HTR-8/SVneo (cell line): ENCODE measurements around the gene SORCS1.

Source experiments
- DNase-seq: peaks from one replicate; pipeline ENCODE4 v3.0.0; 2011; ENCODE audit warnings: low spot score, mixed read lengths; ENCODE audit not compliant: insufficient read length
- FAIRE-seq: peaks from 2 replicates; lab custom pipeline; 2011; peaks lifted over from hg19 to GRCh38; lab: Jason Lieb, UNC

Gene SORCS1

GRCh38 chr10:106571192-106571946, 593.1 kb downstream of the SORCS1 start:
- DNase-seq (no peak), FAIRE-seq (no peak)

DNA sequence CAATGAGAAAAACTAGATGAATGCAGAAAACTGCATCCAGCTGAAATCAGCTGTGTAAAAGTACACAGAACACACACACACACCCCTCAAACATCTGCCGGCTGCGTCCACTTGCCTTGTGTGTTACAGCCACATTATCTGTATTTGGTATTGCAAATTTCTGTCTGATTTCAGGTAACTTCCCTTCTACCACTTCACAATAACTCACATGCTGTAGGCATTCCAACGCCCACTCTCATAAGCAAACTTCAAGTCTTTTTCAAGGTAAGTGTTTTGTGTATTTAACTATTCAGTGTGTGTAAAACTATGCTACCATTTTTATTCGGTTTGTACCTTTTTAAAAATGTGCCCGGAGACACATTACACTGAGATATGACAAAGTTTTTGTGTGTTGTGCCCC, 594.2 kb downstream of the SORCS1 start:
- DNase-seq (no peak), FAIRE-seq (no peak)

DNA sequence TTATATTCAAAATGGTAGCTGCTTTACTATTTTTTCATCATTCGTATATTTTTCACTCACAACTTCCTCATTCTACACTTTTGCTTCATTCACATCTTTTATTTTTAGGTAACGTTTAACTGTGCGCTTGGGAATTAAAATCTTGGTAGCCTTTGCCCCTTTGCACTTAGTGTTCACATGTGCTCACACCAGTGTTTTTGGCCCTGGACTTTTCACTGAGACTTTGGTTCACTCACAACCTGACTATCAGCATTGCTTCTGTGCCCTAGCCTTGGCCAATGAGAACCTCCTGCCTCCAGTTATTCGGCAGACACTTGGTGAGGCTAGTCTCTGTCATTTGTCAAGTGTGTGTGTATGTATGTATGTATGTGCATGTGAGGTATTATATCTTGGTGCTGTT, 596.9 kb downstream of the SORCS1 start:
- FAIRE-seq (no peak), DNase-seq (no peak)

DNA sequence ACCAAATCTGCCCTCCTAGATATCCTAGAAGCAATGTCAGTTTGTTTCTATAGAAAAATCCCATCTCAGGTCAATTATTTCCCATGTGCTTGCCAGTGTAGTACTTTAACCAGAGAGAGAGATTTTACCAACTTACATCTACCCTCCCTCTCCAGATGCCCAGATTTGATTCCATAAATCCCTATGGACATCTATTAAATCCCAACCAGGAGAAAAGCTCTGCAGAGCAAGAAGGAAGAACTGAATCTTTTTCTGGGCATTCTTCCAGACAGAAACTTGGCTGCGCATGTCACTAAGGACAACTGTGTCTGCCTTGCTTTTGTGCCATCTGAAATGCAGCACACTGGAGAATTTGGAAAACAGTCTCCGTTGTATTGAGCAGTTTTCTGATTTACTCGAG, 597.6 kb downstream of the SORCS1 start:
- DNase-seq (no peak), FAIRE-seq (no peak)

DNA sequence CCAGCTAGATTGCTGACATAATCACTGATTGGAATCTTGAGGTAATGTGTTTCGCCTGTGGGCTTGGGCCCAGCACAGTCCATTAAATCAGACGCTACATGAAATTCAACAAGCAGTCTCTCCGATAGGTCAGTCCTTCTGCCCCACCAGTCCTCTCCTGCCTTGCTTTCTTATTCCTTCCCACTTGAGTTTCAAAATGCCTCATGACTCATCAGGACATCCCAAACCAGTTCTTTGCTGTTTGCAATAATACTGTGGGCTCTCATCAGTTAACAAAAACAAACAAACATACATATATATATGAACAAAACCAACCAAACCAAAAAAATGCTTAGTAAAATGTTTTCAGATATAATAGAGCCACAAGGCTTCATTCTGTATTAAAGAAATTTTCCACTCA, 599.0 kb downstream of the SORCS1 start:
- no peak for FAIRE-seq
- DNase-seq: no peak

GRCh38 chr10:106563384-106563783, 601.1 kb downstream of the SORCS1 start:
- FAIRE-seq: no peak
- no peak for DNase-seq

DNA sequence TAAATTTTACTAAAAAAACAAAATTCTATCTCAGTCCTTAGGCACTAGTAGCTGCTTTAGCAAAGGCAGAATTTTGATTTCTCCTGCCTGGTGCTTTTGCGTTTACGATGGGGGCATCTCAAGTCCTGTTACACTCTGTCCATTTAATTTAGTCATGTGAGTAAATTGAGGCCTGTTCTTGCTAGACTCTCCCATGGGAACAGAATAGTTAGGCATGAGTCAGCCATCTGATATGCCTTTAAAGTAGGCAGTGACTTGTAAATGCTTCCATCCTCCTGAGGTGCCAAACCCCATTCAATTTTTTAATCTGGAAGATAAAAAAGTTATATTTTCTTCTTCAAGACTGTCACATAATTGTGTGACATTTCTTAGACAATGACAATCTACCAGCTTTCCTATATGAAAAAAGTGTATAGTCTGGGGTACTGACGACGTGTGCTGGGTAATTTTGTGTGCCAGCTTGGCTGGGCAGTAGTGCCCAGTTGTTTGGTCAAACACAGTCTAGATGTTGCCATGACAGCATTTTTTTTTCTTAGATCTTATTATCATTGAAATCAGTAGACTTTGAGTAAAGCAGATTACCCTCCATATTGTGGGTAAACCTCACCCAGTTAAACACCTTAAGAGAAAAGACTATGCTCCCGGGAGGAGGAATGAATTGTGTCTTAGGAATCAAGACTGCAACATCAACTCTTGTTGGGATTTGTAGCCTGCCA, 603.4 kb downstream of the SORCS1 start:
- no peak for DNase-seq
- no peak for FAIRE-seq

DNA sequence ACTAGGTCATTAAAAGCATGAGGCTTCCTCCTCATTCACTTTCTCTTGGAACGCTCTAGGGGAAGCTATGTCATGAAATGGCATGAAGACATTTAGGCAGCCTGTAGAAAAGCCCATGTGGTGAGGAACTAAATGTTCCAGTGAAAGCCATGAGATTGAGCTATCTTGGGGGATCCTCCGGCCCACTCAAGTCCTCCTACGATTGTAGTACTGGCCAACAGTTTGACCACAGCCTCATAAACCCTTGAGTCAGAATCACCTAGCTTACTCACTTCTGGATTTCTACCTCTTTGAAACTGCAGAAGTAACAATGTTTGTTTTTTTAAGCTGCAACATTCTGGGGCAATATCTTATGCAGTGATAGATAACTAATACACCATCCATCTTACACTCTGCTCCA, 605.1 kb downstream of the SORCS1 start:
- FAIRE-seq: no peak
- no peak for DNase-seq

GRCh38 chr10:106557951-106558733, 606.4 kb downstream of the SORCS1 start:
- FAIRE-seq: no peak
- no peak for DNase-seq

GRCh38 chr10:106557053-106557452, 607.5 kb downstream of the SORCS1 start:
- DNase-seq (no peak), FAIRE-seq (no peak)

- DNase-seq (no peak), FAIRE-seq (no peak)
These were observed 608.9 kb downstream of the SORCS1 start for GRCh38 chr10:106555599-106555998.

GRCh38 chr10:106551501-106552062, 612.9 kb downstream of the SORCS1 start:
- DNase-seq: no peak
- no peak for FAIRE-seq

GRCh38 chr10:106548832-106549231, 615.7 kb downstream of the SORCS1 start:
- DNase-seq (no peak), FAIRE-seq (no peak)

DNA sequence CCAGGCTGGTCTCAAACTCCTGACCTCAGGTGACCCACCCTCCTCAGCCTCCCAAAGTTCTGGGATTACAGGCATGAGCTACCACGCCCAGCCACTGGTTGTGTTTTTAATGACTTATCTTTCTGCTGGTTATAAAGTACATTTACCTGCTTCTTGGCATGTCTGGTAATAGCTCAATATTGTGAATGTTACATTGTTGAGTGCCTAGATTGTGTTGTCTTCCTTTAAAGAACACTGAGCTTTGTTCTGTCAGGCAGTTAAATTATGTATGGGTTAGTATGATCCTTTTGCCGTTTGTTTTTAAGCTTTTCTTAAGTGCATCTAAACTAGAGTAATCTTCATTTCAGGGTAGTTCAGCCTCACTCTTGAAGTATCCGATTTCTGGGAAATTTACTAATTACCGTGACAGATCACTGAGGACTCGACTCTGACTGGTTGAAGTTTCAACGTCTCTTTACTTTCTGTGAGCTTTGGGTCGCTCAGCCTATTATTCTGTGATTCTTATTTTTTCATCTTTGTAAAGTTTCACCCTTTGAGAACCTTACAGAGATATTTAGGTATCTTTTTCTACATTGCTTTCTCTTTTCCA, 617.4 kb downstream of the SORCS1 start:
- DNase-seq: no peak
- FAIRE-seq: no peak

DNA sequence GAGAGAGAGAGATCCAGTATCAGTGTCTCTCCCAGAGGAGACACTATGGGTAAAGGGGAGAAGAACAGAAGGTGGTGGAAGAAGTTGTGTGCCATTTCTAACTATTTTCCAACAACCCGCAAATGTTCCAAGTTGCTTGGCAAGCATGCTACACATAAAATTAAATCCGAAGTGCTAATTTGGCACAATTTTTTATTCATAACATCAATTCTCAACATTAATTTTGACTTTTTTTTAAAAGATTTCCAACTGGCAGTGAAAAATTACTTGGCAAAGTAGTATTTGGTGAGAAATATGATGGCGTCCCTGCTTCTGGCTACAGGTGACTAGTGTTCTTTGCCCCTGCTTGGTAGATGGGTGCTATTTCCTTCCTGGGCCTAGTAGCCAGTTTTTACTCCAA, 622.0 kb downstream of the SORCS1 start:
- no peak for FAIRE-seq
- no peak for DNase-seq

DNA sequence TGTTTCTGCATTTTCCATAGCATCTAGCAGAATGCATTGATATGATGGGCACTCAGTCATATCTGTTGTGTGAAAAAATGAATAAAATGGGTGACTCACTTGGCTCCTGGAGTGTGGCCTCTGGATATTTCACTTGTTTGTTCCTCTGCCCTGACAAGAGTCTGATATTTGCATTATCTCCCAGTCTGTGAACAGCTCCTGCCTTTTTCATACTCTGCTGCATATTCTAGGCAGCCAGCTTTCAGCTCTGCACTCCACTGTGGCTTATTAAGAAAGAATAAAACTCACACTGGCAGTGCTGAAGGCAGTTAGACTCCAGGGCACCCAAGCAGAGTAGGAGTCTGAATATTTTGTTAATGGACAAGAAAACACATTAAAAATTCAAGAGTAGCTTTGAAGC, 623.9 kb downstream of the SORCS1 start:
- DNase-seq: no peak
- no peak for FAIRE-seq

DNA sequence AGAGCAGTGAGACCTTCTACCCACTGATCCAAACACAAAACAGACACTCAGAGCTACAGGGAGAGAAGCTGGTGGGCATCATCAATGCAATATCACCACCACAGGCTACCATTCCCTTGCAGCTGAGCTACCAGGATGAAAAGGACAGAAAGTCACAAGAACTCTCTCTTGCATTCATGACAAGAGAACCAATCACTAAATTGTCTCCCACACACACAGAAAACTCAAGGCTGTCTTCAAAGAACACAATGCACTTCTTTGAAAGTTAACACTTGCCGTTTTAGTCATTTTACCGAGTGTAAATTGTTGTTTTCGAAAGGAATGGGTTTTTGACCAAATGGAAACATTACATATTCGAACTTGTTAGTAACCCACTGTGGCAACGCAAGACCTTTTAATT, 626.6 kb downstream of the SORCS1 start:
- DNase-seq (no peak), FAIRE-seq (no peak)

DNA sequence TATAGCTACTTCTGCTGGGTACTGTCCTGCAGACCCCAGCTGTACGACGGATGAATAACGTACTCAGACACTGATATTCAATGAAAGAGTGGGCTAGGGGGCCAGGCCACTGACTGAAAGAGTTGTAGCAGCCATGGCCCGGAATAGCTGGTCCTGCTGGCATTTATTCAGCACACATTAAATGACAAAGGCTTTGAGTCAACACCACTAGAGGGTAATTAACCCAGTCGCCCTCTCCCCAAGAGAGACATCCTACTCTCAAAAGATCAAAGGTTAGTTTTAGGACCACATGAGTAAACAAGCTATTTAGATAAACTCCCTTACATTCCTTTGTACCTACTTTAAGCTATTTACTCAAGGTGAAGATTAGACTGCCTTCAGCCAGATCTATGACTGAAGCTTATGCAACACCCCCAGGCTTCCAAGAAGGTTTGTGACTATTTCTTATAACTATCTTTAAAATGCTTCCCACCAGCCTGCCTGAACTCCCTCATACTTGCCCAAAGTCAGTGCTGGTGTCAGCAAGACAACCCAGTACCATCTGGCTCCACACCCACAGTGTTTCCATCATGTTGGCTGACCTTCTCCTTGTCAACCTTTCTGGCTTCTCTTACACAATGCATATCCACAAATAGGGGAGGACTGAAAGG, 629.1 kb downstream of the SORCS1 start:
- DNase-seq (no peak), FAIRE-seq (no peak)

DNA sequence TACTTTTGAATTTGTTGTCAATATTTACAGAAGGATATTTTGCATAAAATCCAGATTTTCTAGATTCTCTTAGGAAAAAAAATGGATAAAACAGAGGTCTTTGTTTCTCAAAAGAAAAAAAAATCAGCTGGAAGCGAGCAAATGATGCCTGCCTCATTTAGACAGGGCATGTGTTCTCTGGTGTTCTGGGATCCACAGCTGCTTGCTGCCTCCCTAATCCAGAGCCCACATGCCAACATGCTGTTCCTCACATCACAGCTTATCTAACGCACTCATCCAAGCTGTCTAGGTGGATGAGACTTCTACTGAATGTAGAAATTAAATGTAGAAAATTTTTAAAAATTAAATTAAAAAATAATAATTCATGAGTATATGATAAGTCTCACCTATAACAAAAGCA, 630.1 kb downstream of the SORCS1 start:
- no peak for FAIRE-seq
- DNase-seq: no peak

- FAIRE-seq (no peak), DNase-seq (no peak)
These were observed 635.8 kb downstream of the SORCS1 start for GRCh38 chr10:106528702-106529101.
